Hepatocyte (in vitro differentiated cells): ENCODE data around the gene SLC25A38. TPM values are rescaled to one million over a fixed set of nuclear protein-coding genes. Genes with fewer than 3 reads are reported as not detected.

ENCODE experiments used
- DNase-seq: peaks from one replicate; pipeline ENCODE4 v3.0.0-alpha.2; 2016; ENCODE audit warnings: low spot score
- H2AFZ ChIP-seq: fragments of 200-600 bp; sonication (generic); 2 replicates; pipeline ENCODE4 v1.6.0; 2016; ENCODE audit warnings: antibody characterized with exemption, mild to moderate bottlenecking
- H3K27ac ChIP-seq: fragments of 200-600 bp; sonication (generic); 2 replicates; pipeline ENCODE4 v1.5.1; 2016; ENCODE audit warnings: mild to moderate bottlenecking
- H3K27me3 ChIP-seq: fragments of 200-600 bp; sonication (generic); 2 replicates; pipeline ENCODE4 v1.6.1; 2016
- H3K36me3 ChIP-seq: fragments of 200-600 bp; sonication (generic); replicated peaks from 2 replicates; pipeline ENCODE4 v1.5.1; 2016; ENCODE audit warnings: low read depth; ENCODE audit not compliant: insufficient read depth
- H3K4me1 ChIP-seq: fragments of 200-600 bp; sonication (generic); 2 replicates; pipeline ENCODE4 v1.5.1; 2016; ENCODE audit warnings: mild to moderate bottlenecking, moderate library complexity; ENCODE audit not compliant: insufficient read depth
- H3K4me2 ChIP-seq: fragments of 200-600 bp; sonication (generic); 2 replicates; pipeline ENCODE4 v1.6.0; 2016
- H3K4me3 ChIP-seq: fragments of 200-600 bp; sonication (generic); 2 replicates; pipeline ENCODE4 v1.5.1; 2016; ENCODE audit warnings: mild to moderate bottlenecking
- H3K79me2 ChIP-seq: fragments of 200-600 bp; sonication (generic); 2 replicates; pipeline ENCODE4 v1.6.0; 2017; ENCODE audit warnings: mild to moderate bottlenecking
- H3K9me2 ChIP-seq: fragments of 200-600 bp; sonication (generic); replicated peaks from 2 replicates; pipeline ENCODE4 v1.6.0; 2017; ENCODE audit warnings: mild to moderate bottlenecking; ENCODE audit not compliant: insufficient read depth
- H3K9me3 ChIP-seq: fragments of 200-600 bp; sonication (generic); 2 replicates; pipeline ENCODE4 v1.5.1; 2016; ENCODE audit warnings: low read depth, mild to moderate bottlenecking
- H4K20me1 ChIP-seq: fragments of 200-600 bp; sonication (generic); 2 replicates; pipeline ENCODE4 v1.6.0; 2016; ENCODE audit warnings: mild to moderate bottlenecking; ENCODE audit not compliant: insufficient read depth, poor library complexity, severe bottlenecking
- EZH2 ChIP-seq: fragments of 200-600 bp; sonication (generic); IDR thresholded peaks from 2 replicates; pipeline ENCODE4 v1.6.1; 2016; ENCODE audit warnings: antibody characterized with exemption, mild to moderate bottlenecking, borderline replicate concordance
- EZH2phosphoT487 ChIP-seq: fragments of 200-600 bp; sonication (generic); IDR thresholded peaks from one replicate; pipeline ENCODE4 v1.6.1; 2018; ENCODE audit warnings: antibody characterized with exemption, mild to moderate bottlenecking, low read depth, moderate library complexity; ENCODE audit not compliant: unreplicated experiment, severe bottlenecking
- WGBS: methylation state at CpG from one replicate; pipeline ENCODE4 v1.1.6; 2016; ENCODE audit warnings: low lambda C conversion rate; ENCODE audit errors: missing lambda C conversion rate; 5-methylcytosine and 5-hydroxymethylcytosine counted together
- polyA plus RNA-seq: library from polyadenylated mRNA; unstranded; fragments of >200 nt; fragmentation: Nextera tagmentation; extraction: Ambion mirVana; gene quantifications from 2 replicates; pipeline ENCODE4 v1.2.1, GENCODE V29; 2016
- total RNA-seq: library from RNA; depleted of rRNA; stranded (reverse); fragments of >200 nt; gene quantifications from 2 replicates; pipeline ENCODE4 v1.2.3, GENCODE V29; 2014
- TF ChIP-seq, protein P1 (sequence below): fragments of 200-600 bp; sonication (generic); IDR thresholded peaks from 2 replicates; pipeline ENCODE4 v1.5.1; 2016; ENCODE audit warnings: antibody characterized with exemption, mild to moderate bottlenecking; ENCODE audit not compliant: poor library complexity

SLC25A38 gene
- total and polyA plus RNA-seq, 2 experiments from 2014 or later, result 35.7 to 37.2 TPM

DNA sequence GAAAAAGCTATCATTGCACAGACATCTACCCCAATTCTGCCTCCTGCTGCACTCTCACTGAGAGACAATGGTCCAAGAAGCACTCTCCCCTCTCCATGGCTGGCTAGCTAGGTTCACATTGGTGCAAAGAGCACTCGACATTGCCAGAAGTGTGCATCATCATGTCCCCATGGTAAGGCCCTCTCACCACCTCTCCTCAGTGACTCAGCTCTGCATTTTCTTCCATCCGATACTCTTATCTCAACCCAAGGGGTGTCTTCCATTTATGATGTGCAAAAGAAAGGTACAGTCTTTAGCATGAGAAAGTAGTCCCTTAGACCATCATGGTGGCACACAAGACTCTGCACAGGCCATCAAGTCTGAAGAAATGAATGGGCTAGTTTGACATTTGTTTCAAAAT lies 37.4 kb downstream of the SLC25A38 start:
- Histone ChIP-seq H2AFZ (no peak overlapping the region), H3K79me2 (no peaks in the 10 kb centered on the region), H3K4me2 (no peak overlapping the region), H3K9me3 (no peaks in the 10 kb centered on the region), H3K9me2 (no peaks in the 10 kb centered on the region), H3K4me3 (no peak overlapping the region), H3K36me3 (no peaks in the 10 kb centered on the region), H3K27ac (no peak overlapping the region), H3K4me1 (peaks cover 11% of the 10 kb centered on the region), H3K27me3 (no peaks in the 10 kb centered on the region), H4K20me1 (no peaks in the 10 kb centered on the region)
- TF ChIP-seq EZH2, result no peak
- TF ChIP-seq, protein P1, sequence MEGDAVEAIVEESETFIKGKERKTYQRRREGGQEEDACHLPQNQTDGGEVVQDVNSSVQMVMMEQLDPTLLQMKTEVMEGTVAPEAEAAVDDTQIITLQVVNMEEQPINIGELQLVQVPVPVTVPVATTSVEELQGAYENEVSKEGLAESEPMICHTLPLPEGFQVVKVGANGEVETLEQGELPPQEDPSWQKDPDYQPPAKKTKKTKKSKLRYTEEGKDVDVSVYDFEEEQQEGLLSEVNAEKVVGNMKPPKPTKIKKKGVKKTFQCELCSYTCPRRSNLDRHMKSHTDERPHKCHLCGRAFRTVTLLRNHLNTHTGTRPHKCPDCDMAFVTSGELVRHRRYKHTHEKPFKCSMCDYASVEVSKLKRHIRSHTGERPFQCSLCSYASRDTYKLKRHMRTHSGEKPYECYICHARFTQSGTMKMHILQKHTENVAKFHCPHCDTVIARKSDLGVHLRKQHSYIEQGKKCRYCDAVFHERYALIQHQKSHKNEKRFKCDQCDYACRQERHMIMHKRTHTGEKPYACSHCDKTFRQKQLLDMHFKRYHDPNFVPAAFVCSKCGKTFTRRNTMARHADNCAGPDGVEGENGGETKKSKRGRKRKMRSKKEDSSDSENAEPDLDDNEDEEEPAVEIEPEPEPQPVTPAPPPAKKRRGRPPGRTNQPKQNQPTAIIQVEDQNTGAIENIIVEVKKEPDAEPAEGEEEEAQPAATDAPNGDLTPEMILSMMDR, result no peak
- TF ChIP-seq EZH2phosphoT487, result no peak
- no peak for DNase-seq
- WGBS, result 85% methylated on average over 2 of the region's 2 CpGs

DNA sequence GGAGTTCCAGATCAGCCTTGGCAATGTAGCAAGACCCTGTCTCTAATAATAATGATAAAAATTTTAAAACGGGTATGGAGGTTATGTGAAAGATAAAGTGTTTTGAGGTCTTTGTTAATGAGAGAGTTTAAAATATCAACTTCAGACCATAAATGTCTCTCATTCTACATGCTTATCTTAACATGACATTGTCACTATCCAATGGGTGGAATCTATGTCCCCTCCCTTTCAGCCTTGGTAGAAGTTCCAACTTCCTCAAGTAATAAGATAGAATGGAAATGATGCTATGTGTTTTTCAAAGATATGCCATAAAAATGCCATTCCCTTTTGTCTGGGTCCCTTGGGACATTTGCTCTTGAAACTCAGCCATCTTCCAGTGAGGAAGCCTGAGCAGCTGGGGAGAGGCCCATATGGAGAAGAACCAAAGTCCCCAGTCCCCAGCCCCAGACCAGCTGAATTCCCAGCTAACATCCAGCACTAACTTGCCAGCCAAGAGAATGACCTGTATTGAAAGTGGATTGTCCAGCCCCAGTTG lies 40.3 kb downstream of the SLC25A38 start:
- 72% methylated on average over 1 of the region's 1 CpG for WGBS
- no peaks in the 10 kb centered on the region for H3K9me2 ChIP-seq
- no peaks in the 10 kb centered on the region for H3K9me3 ChIP-seq
- no peak overlapping the region for H3K4me2 ChIP-seq
- H3K4me1 ChIP-seq, result peaks cover 11% of the 10 kb centered on the region
- DNase-seq, result no peak
- H3K79me2 ChIP-seq, result no peaks in the 10 kb centered on the region
- H3K27ac ChIP-seq, result no peak overlapping the region
- H2AFZ ChIP-seq, result no peak overlapping the region
- no peaks in the 10 kb centered on the region for H3K27me3 ChIP-seq
- no peak overlapping the region for H3K4me3 ChIP-seq
- TF ChIP-seq EZH2phosphoT487 (no peak), EZH2 (no peak)
- TF ChIP-seq, protein P1, result no peak
- no peaks in the 10 kb centered on the region for H4K20me1 ChIP-seq
- no peaks in the 10 kb centered on the region for H3K36me3 ChIP-seq

DNA sequence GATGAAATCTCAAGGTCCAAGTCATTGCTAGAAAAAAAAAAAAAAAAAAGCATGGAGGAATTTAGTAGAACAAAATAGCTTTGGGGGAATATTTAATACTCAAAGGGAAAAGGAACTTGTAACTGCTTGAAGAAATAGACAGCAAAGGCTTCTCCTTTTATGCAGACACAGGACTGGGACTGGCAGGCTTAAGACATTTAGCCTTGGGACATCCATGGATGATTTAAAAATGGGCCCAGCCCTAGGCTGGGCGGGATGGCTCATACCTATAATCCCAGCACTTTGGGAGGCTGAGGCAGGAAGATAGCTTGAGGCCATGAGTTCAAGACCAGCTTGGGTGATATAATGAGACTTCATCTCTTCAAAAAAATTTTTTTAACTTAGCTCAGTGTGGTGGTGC lies 43.1 kb downstream of the SLC25A38 start:
- no peaks in the 10 kb centered on the region for H3K79me2 ChIP-seq

More for the DNA sequence above, 43.1 kb downstream of the SLC25A38 start:
- Histone ChIP-seq H3K27ac (no peak overlapping the region), H3K9me3 (no peaks in the 10 kb centered on the region), H3K4me1 (no peaks in the 10 kb centered on the region), H4K20me1 (no peaks in the 10 kb centered on the region), H3K4me3 (no peak overlapping the region), H3K4me2 (no peak overlapping the region), H3K9me2 (no peaks in the 10 kb centered on the region), H2AFZ (no peak overlapping the region), H3K36me3 (no peaks in the 10 kb centered on the region), H3K27me3 (no peaks in the 10 kb centered on the region)
- no peak for DNase-seq
- TF ChIP-seq, protein P1, result no peak
- TF ChIP-seq EZH2phosphoT487, result no peak
- no peak for TF ChIP-seq EZH2
- WGBS, result 0% methylated on average over 1 of the region's 1 CpG
